Stimulated activated naive CD8-positive, alpha-beta T cell treated with anti-CD3 and anti-CD28 coated beads, Interleukin-15, Interleukin-2, amounts not matched to agents 100 U/mL and 50 U/mL, for 24 hours (primary cell): ENCODE results near the gene ANO4.
"Not testable (repeated sequence)": the region's sequence is repeated elsewhere in the genome, so short reads cannot be mapped to it uniquely, and the experiment has no call there.

Source experiments
- ATAC-seq: fragments of 150-1000 bp; cut with Tn5 transposase; one replicate; pipeline ENCODE4 v1.10.0; 2021
- DNase-seq: peaks from one replicate; pipeline ENCODE4 v3.0.0; 2021

The ANO4 gene

GRCh38 chr12:101044512-101045059 lies 250.0 kb downstream of the ANO4 start:
- DNase-seq (no peak), ATAC-seq (no peak)

- DNase-seq (no peak), ATAC-seq (no peak)
Measured at GRCh38 chr12:101045486-101046464, 251.2 kb downstream of the ANO4 start.

DNA sequence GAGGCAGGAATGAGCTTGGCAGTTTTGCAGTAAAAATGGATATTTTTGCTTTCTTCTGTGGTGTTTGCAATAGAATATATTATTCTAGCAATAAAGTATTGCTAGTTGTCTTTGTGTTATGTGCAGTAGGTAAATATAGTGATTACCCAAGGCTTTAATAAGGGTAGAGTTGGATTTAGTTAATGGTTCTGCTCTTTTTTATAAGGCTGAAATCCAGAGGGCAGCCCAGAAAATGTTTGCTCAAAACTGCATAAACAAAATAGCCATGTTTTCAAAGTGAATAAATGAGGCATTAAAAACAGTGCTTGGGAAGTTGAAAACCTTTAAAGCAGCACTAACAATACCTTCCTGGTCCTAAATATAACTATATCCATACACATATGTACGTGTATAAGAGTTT lies 253.1 kb downstream of the ANO4 start:
- DNase-seq (no peak), ATAC-seq (no peak)

- DNase-seq (no peak), ATAC-seq (no peak)
Measured at GRCh38 chr12:101050631-101051030, 256.1 kb downstream of the ANO4 start.

GRCh38 chr12:101051151-101051550 lies 256.6 kb downstream of the ANO4 start:
- ATAC-seq (no peak), DNase-seq (no peak)

GRCh38 chr12:101051901-101052550 lies 257.4 kb downstream of the ANO4 start:
- DNase-seq (no peak), ATAC-seq (no peak)

DNA sequence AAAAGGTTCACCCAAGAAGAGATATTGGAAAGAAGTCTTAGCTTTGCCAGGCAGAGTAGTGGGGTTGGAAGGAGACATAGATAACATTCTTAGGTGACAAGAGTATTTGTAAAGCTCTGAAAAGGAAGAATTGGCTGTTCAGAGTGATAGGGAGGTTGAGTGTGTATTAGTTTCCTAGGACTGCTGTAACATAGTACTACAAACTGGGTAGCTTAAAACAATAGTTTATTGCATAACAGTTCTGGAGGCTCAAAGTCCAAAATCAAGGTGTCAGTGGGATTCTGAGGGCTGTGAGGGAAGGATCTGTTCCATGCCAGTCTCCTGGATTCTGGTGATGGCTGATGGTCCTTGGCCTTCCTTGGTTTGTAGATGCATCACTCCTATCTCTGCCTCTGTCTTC lies 258.6 kb downstream of the ANO4 start:
- ATAC-seq (no peak), DNase-seq (no peak)

GRCh38 chr12:101055940-101056339 lies 261.4 kb downstream of the ANO4 start:
- ATAC-seq (no peak), DNase-seq (no peak)

DNA sequence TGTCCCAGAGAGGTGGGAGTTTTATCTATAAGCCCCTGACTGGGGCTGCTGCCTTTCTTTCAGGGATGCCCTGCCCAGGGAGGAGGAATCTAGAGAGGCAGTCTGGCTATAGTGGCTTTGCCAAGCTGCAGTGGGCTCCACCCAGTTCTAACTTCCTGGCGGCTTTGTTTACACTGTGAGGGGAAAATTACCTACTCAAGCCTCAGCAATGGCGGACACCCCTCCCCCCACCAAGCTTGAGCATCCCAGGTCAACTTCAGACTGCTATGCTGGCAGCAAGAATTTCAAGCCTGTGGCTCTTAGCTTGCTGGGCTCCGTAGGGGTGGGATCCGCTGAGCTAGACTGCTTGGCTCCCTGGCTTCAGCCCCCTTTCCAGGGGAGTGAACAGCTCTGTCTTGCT lies 267.9 kb downstream of the ANO4 start:
- not testable (repeated sequence) for ATAC-seq, DNase-seq

GRCh38 chr12:101064721-101065120 lies 270.1 kb downstream of the ANO4 start:
- DNase-seq (no peak), ATAC-seq (no peak)

DNA sequence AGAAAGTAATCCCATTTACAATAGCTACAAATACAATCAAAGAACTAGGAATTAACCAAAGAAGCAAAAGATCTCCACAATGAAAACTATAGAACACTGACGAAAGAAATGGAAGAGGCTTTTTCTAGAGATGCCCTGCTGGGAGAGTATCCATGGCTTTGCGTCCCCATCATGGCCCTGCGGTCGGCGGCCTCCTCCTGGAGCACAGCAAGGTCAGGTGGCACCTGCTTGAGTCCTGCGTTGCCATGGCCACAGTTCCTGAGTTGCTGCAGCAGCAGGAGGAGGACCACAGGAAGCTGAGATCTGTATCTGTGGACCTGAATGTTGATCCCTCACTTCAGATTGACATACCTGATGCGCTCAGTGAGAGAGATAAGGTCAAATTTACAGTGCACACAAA lies 271.9 kb downstream of the ANO4 start:
- ATAC-seq, result no peak
- DNase-seq, result no peak

GRCh38 chr12:101068402-101068801 lies 273.8 kb downstream of the ANO4 start:
- no peak for ATAC-seq
- DNase-seq, result no peak

DNA sequence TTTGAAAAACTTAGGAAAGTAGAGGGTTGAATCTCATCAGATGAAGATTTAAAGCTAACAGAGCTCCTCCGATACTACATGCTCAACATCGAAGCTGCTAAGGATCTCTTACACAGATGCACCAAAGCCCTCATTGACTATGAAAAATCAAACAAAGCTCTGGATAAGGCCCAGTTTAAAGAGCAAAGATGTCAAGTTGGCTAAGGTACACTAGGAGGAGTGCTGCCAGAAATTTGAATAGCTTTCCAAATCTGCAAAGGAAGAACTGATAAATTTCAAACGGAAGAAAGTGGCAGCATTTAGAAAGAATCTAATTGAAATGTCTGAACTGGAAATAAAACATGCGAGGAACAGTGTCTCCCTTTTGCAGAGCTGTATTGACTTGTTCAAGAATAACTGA lies 274.3 kb downstream of the ANO4 start:
- ATAC-seq, result no peak

GRCh38 chr12:101074940-101075680 lies 280.5 kb downstream of the ANO4 start:
- ATAC-seq (no peak), DNase-seq (no peak)

More for the DNA sequence above, 274.3 kb downstream of the ANO4 start:
- no peak for DNase-seq

GRCh38 chr12:101076921-101077320 lies 282.3 kb downstream of the ANO4 start:
- ATAC-seq, result no peak
- no peak for DNase-seq

DNA sequence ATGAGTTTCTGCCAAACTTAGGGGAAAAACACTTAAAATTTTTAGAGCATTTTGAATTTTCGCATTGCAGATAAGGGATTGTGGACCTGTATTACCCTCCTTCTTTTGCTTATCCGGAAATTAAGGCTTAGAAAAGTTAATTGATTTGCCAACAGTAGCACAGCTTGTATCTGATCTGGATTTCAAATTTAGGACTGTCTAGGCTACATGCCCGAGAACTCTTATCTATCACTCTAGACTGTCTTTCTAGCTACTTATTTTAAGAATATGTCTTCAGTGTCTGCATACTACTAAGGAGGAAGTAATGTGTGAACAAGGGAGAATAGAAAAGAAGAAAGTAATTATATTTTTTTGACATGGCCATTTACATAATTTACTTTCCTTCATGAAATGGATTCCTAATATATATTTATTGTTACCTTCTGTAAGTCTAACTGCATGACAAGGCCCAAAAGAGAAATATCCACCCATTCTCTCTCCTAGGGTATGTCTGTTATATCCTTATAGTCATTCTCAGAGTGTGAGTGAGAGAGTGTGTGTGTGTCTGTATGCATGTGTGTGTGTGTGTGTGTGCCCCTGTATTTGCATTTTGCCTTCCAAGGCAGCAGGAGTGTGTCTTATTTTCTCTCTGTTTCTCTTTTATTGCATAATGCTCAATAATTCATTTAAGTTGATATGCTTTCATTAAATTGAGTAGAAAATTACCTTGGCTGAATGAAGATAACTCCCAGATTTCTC lies 283.4 kb downstream of the ANO4 start:
- ATAC-seq, result no peak
- no peak for DNase-seq

DNA sequence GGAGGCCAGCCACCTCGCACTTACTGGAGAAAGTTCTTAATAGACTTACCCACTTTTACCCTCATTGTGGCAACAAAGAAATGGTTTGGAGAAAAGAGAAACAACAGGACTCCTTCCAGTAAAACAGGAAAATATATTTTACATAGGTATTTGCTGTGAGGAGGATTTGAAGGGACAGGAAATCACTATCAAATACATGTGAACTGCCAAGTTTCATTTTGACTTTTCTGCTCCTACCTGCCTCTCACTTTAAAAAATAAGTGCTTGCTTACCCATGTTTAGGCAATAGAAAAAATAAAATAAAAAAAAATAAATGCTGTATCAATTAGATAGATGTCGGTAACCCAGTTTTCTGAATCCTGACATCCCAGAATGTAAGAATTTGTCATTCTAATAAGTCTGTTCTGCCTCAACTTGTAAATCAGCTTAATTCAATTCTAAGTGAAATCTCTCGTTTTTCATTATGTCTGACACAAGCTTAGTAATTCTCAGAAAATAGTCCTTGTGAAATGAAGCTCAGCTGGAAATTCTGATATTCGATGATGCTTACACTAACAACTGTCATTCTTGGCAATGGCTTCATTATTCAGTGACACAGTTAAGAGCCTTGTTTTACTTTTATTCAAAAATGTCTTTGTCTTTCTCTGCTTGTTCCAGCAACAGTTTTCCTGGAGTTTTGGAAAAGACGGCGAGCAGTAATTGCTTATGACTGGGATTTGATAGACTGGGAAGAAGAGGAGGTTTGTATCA lies 284.1 kb downstream of the ANO4 start:
- DNase-seq, result no peak
- no peak for ATAC-seq

- DNase-seq (no peak), ATAC-seq (no peak)
Measured at GRCh38 chr12:101082706-101083105, 288.1 kb downstream of the ANO4 start.

DNA sequence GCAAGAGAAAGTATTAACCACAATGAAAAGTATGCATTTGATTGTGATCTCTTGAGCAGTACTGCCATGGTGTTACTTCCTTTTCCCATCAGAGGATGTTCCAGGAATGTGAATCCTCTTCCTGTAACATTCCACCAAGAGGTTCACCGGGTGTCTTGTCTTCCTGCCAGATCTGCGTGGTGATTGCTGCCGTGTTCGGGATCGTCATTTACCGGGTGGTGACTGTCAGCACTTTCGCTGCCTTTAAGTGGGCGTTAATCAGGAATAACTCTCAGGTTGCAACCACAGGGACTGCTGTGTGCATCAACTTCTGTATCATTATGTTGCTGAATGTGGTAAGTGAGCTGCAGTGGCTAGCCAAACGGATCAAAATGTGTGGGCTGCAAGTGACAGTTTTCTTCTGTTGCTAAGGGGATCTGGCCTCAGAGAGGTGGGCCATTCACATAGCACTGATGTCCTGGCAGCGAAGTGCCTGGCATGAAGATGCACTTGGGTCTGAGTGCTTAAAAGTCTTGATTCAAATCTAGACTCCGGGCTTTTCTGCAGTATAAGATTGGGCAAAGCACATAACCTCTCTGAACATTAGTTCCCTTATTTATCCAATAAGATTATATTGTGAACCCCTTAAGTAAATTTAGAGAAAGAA lies 292.0 kb downstream of the ANO4 start:
- no peak for DNase-seq

GRCh38 chr12:101087920-101088319 lies 293.3 kb downstream of the ANO4 start:
- peak; percentile 36 for ATAC-seq
- no peak for DNase-seq

More for the DNA sequence above, 292.0 kb downstream of the ANO4 start:
- ATAC-seq, result no peak
